Activated naive CD4-positive, alpha-beta T cell treated with anti-CD3 and anti-CD28 coated beads, Interleukin-2, amount 50 U/mL, for 72 hours (primary cell): ENCODE data around the gene STK32C. TPM values are rescaled to one million over a fixed set of nuclear protein-coding genes. Genes with fewer than 3 reads are reported as not detected.

Experiments
- ATAC-seq, 2 donors: fragments of 150-1000 bp; cut with Tn5 transposase; 2 replicates each; pipeline ENCODE4 v1.10.0; 2021; ENCODE audit warnings: mild to moderate bottlenecking in 2 of 2, moderate library complexity in 2 of 2
- DNase-seq, 2 donors: peaks; one replicate each; pipeline ENCODE4 v3.0.0; 2021 to 2022; ENCODE audit warnings: low spot score in 2 of 2
- H3K27ac Mint-ChIP-seq, 2 donors: one replicate each; pipeline ENCODE4 v1.8.0; 2022; ENCODE audit warnings: mild to moderate bottlenecking in 2 of 2, mixed read lengths in 2 of 2
- H3K36me3 Mint-ChIP-seq, 2 donors: one replicate each; pipeline ENCODE4 v1.8.0; 2022; ENCODE audit warnings: mixed read lengths in 2 of 2
- H3K9me3 Mint-ChIP-seq, 2 donors: one replicate each; pipeline ENCODE4 v1.8.0; 2022; ENCODE audit warnings: mixed read lengths in 2 of 2
- total RNA-seq, 2 donors: library from RNA; stranded (reverse); gene quantifications; one replicate each; pipeline ENCODE4 v1.2.3, GENCODE V29; 2022

The STK32C gene
- total RNA-seq, 2 donors from 2014 or later = 14.5 to 25.5 TPM

DNA sequence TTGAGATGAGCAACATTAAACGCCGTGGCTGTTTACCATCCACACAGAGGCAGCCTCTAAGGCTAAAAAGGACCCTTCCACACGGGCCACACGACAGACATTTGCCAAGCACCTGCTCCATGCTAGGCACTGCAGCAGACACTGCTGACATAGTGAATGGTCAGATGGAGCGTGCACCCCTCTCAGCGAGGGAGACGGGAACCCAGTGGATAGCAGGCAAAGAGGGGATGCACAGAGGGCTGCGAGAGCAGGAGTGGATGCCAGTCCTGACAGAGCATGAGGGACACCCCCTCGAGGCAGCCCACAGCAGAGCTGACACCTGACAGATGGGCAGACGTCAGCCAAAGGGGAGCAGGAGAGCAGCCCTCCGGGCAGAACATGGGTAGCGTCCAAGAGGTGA is 5.6 kb upstream of the STK32C start:
- no peak for DNase-seq
- no peak for ATAC-seq
- Mint-ChIP-seq H3K9me3 (peaks cover 0 to 8% of the 10 kb centered on the region in 2 donors), H3K36me3 (no peaks in the 10 kb centered on the region), H3K27ac (no peak overlapping the region)

DNA sequence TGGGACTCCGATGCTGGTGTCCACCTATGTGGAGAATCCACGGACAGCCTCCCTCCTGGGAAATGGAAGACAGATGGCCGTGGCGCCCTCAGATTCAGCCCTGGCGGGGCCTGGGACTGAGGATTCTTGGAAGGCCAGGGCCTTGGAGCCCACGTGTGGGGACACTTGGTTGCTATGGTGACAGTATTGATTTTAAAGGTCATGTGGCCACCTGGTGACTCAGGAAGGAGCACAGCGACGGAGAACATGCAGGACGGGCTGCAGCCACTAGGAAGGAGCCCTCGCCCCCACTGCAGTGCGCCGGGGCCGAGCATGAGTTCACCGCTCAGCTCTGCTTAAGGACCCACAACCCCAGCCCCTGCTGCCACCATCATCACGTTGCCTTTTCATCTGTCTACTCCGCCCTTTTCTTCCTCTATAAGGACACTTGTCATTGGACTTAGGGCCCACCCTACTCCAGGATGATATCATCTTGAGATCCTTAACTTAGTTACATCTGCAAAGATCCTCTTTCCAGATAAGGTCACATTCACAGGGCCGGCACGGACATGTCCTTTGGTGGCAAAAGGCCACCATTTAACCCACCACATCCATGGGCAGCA is 3.7 kb upstream of the STK32C start:
- DNase-seq = no peak
- Mint-ChIP-seq H3K27ac (no peak overlapping the region), H3K9me3 (peaks cover 0 to 8% of the 10 kb centered on the region in 2 donors), H3K36me3 (peaks cover 0 to 5% of the 10 kb centered on the region in 2 donors)
- no peak for ATAC-seq

DNA sequence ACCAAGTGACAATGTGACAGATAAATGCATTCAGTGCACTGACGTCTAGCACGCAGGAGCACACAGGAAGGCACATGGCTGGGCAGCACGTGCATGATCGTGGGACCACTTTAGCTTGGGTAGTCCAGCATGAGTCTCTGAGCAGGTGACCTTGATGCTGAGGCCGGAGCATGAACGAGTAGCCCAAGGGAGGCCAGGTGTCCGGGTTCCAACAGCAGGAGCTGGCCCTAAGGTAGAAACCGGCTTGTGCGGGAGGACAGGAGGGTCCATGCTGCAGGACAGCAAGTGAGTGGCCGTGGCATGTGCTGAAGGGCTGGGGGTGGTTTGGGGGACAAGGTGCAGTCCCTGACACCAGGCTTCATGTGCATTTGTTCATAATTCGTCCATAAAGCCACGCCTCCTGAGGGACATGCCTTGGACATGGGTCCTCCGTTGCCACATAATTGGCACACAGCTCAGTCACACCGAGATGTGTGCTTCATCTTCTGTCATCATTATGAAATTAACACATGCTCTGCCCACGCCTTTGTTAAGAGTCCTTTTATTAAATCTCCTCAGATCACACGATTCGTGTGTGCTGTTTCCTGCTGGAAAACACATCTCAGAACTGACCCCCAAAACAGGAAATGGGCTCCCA is 3.1 kb upstream of the STK32C start:
- H3K9me3 Mint-ChIP-seq = peaks cover 0 to 8% of the 10 kb centered on the region in 2 donors
- ATAC-seq (no peak), DNase-seq (no peak)
- H3K27ac Mint-ChIP-seq = no peak overlapping the region
- H3K36me3 Mint-ChIP-seq = peaks cover 0 to 5% of the 10 kb centered on the region in 2 donors

DNA sequence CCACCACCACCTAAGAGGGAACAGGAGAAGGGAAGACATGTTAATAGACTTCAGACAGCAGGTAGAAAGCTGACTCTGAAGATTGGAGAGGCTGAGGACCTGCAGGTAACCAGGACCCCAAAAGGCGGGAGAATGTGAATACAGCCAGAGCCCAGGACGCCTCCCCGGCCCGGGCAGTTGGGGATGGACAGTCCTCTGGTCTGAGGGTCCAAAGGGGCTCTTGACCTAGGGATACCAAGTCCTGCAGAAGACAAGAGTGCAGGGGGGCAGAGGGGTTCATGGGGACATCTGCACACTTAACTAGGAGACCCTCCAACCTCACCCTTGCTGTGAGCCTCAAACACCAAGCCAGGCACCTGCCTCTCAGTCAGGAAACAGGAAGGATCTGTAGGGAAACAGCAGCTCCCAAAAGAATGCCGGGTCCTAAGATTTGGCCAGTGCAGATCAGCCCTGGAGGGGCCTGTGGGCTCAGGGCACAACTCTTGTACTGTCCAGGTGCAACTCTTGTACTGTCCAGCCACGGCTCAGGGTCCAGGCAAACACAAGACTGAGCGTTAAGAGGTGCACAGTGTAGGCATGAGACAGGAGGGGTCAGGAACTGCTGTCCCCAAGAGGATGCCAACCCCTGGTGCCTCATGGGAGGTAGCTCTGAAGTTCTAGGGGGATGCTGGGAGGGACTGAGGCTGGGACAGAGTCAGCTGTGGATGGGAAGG is 2.3 kb upstream of the STK32C start:
- Mint-ChIP-seq H3K36me3 (peaks cover 0 to 5% of the 10 kb centered on the region in 2 donors), H3K27ac (no peak overlapping the region), H3K9me3 (peaks cover 0 to 8% of the 10 kb centered on the region in 2 donors)
- no peak for DNase-seq
- no peak for ATAC-seq

DNA sequence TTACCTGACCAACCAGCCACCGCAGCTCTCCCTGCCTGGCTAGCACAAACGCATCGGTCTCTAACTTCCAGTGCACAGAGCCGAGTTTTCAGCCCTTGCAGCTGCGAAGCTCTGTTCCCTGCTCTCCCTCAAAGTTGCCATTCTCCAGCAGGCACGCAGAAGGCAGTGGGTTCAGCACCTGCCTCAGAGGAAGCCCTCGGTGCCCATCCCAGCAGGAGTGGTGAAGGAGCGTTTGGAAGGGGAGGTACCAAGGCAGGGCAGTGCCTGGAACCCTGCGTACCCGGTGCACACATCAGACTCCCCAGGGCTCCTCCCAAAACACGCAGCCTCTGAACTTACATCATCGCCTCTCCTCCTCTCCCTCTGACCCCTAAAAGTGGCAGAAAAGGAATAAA is 1.7 kb upstream of the STK32C start:
- DNase-seq (no peak), ATAC-seq (no peak)
- H3K36me3 Mint-ChIP-seq = peaks cover 0 to 5% of the 10 kb centered on the region in 2 donors
- peaks cover 0 to 8% of the 10 kb centered on the region in 2 donors for H3K9me3 Mint-ChIP-seq
- no peak overlapping the region for H3K27ac Mint-ChIP-seq

DNA sequence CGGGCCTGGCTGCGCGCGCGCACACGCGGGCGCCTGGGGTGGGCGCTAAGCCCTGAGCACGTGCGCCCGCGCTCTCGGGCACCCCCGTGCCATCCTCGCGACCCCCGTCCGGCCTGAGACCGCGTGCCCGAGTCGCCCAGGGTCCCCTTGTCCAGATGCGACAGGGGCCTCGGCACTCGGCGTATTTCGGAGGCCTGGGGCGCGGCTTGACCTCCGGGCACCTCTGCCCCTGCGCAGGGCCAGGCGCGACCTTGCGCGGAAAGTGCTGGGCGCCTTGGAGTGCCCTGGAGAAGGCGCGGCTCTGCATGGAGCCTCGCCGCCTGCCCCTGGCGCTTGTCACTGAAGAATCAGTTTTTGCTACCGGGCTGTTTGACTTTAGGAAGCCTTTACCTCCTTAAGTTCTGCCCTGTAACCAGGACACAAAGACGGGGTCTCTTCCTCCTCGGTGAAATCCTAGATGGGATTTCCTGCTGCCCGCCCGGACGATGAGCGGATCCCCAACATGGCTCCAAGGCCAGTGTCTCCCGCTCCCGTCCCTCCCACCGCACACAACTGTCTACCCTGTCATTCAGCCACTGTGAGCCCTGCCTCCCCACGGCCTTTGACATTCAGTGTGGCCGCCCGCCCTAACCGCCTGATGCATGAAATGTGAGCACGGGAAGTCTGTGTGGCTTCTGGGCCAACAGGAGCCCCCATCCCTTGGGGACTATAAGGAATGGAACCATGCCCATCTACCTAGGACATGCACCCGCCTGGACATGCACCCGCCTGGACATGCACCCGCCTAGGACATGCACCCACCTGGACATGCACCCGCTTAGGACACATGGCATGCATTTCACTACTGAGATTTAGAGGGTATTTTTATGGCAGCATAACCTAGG is 1.1 kb upstream of the STK32C start:
- peak in 1 of 2 donors; percentile 19 for DNase-seq
- H3K27ac Mint-ChIP-seq = no peak overlapping the region
- ATAC-seq = no peak
- H3K9me3 Mint-ChIP-seq = peaks cover 0 to 4% of the 10 kb centered on the region in 2 donors
- H3K36me3 Mint-ChIP-seq = peaks cover 0 to 5% of the 10 kb centered on the region in 2 donors

DNA sequence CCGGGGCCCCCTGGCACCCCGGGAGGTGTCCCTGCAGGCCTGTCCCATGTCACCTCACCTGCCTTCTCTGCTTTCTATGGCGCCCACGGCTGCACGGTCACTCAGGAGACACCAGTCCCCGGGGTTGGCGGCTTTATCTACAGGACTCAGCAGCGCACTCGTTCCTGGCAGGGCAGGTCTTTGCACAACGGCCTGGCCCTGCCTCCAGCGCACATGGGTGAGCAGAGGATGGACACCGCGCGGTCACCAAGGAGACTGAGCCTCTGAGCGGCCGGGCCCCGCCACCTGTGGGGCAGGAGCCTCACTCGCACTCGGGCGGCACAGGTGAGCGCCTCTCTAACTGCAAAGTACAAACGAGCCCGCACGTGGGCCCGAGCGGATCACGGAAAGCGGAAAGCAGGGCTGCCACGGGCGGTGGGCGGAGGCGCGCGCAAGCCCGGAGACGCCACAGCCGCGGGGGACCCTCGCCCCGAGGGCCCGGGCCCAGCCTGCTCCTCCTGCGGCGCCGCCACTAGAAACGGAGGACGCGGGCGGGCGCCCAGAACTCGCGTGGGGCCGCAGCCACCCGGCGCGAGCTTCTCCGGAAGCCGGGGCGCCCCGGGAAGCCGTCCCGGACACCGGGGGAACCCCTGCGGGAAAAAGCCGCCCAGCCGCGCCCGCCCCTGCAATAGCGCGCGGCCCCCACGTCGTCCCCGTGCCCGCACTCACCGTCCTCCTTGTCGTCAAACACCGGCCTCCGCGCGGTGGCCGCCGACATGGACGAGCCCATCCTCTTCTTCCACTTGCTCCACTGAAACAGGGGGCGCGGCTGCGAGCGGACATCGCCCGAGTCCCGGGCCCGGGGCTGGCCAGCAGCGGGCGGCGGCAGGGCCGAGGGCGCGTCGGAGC is 642 bp downstream of the STK32C start:
- ATAC-seq = peak; percentile 15 to 16

DNA sequence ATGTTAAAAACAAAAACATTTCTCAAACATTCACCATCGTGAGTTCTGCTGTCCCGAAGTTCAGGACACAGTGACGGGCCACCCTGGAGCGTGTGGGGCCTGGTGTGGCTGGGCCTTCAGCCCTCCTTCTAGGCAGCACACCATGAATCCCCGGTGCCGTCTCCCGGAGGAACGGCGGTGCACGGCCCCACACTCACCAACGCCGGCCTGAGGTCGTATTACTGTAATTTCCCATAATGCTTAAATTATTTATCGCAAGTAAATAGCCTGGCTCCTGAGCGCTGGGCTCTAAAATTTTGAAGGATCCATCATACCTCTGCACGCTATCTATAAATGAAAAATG is 1.4 kb downstream of the STK32C start:
- DNase-seq (no peak), ATAC-seq (no peak)
- H3K36me3 Mint-ChIP-seq = peaks cover 0 to 5% of the 10 kb centered on the region in 2 donors
- no peak overlapping the region for H3K27ac Mint-ChIP-seq
- no peaks in the 10 kb centered on the region for H3K9me3 Mint-ChIP-seq

More for the DNA sequence above, 642 bp downstream of the STK32C start:
- peaks cover 0 to 5% of the 10 kb centered on the region in 2 donors for H3K36me3 Mint-ChIP-seq
- peak in 1 of 2 donors; percentile 35 for DNase-seq
- H3K27ac Mint-ChIP-seq = peak overlapping the region; percentile 49 to 55
- no peaks in the 10 kb centered on the region for H3K9me3 Mint-ChIP-seq

DNA sequence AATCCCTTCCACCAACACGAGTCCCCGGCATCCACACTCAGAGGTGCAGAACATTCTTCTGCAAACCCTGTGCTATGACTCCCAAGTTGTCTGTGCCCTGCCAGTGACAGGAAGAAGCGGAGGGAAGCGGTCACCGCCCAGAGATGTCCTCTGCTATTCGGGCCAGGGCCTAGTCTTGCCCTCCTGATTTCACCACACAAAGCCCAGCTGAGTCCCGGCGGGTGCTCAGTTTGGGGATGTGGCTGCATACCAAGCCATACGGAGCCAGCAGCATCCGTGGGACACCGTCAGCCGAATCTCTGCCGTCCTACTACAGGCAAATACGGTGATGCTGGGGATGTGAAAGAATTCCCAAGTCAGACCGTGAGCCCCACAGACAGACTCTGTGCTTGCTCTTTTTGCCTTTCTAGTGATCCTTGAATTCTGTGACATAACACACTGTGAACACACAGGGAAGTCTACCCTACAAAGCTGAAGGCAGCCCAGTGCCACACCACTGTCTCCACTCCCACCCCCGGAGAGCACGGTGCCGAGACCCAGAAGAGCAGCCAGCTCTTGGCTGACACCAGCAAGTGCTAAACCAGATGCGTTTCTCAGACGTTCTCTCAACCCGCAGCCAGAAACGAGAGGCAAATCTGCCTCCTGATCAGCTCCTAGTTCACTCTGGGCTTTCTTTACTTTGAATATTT is 2.0 kb downstream of the STK32C start:
- Mint-ChIP-seq H3K27ac (no peak overlapping the region), H3K36me3 (peaks cover 0 to 5% of the 10 kb centered on the region in 2 donors), H3K9me3 (no peaks in the 10 kb centered on the region)
- ATAC-seq (no peak), DNase-seq (no peak)

DNA sequence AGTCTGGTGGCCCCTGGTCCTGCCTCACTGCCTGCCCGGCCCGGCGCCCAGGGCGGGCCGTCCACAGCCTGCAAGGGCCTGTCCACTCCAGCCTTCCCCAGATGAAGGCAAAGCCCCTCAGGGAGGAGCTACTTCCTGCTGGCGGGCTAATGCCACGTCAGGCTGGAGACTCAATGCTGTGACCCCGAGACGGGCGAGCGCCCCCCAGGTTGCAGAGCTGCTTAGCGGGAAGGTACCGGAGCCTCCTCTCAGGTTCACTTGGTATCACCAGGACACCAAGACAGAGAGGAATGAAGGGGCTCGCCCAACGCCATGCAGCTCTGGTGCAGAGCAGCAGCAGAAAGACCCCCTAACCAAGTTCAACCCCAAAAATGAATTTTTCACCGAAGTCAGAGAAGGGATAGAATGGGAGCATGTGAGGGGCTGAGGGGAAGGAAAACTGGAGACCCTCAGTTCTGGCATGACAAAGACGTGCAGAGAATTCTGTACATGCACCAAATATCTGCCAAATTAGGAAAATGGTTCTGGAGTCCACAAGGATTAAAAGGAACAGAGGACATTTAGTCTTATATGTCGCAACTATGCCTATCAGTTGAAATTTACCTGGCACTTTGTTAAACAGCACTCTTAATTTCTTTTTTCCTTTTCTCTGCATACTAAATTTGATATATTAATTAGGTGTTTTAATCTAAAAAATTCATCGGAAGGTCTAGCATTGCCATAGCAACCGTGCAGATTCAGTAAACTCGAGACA is 2.8 kb downstream of the STK32C start:
- no peak for DNase-seq
- no peaks in the 10 kb centered on the region for H3K9me3 Mint-ChIP-seq
- H3K27ac Mint-ChIP-seq = no peak overlapping the region
- no peak for ATAC-seq
- peaks cover 0 to 5% of the 10 kb centered on the region in 2 donors for H3K36me3 Mint-ChIP-seq

DNA sequence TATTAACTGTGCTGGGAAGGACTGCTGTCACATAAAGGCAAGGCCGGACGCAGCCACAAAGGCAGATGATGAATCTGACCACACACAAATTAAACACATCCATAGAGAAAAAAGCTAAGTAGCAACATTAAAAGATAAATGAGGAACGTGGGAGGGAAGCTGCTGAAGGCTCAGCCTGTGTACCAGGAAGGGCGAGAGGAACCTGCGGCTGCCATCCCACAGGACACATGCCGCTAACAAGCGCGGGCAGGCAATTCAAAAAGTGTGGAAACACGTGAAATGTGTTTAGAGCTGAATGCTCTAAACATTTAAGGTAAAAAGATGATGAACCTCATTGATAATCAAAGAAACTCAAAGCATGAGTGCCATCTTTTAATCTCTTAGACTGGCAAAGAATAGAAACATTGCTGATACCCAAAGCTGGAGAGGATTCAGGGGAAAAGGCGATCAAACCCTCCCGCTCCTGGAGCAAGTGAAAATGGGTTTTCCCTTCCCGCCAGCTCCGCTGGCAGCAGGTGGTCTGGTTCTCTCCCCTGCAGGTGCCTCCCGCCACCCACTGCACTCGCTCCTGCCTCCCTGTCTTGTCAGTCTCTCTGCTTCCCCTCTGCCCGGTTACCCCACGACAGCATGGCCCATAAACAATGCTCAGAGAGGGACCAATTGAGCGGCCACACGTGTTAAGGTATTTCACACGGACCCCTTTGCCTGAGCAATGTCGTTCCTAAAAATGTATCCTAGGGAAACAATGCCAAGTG is 4.2 kb downstream of the STK32C start:
- ATAC-seq (no peak), DNase-seq (no peak)
- no peaks in the 10 kb centered on the region for H3K9me3 Mint-ChIP-seq
- H3K36me3 Mint-ChIP-seq = peaks cover 0 to 5% of the 10 kb centered on the region in 2 donors
- no peak overlapping the region for H3K27ac Mint-ChIP-seq

DNA sequence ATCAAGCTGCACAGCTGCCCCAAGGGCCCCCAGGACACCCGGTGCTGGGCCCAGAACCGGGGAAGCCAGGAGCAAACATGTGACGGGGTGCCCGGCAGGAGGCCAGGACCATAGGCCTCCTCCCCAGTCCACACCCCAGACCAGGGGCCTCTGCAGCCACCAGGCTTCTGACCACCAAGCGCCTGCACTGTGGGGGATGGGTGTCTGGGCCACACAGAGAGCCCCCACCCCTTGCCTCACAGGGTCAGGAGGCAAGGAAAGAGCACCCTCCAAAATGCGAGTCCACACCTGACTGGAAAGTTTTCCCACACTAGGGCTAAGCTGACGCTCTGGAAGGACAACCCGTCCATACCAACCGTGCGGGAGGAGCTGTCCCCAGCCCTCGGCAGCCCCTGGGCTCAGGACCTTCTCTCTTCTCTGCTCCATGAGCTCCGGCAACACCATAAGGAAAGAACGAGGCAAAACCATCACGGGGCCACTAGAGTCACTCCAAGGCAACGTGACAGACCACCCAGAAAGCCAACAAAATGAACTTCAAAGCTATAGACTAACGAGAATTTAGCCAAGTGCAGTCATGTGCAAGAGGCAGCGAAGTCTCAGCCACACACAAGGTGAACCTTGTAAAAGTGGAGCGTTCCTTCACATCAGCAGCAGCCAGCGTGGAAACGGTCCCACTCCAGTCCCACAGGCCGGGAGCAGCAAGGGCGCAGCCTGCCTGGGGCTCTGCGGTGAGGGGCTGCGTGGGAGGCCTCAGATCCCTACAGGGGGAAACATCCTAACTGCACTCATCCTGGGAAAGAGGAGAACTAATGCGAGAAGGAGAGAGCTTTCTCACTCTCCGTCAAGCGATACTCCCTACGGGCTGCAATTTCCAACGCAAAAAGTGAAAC is 5.1 kb downstream of the STK32C start:
- DNase-seq (no peak), ATAC-seq (no peak)
- H3K9me3 Mint-ChIP-seq = no peaks in the 10 kb centered on the region
- H3K36me3 Mint-ChIP-seq = peaks cover 0 to 5% of the 10 kb centered on the region in 2 donors
- H3K27ac Mint-ChIP-seq = no peak overlapping the region
